Stimulated activated CD4-positive, alpha-beta T cell treated with anti-CD3 and anti-CD28 coated beads, Interleukin-2, amount 100 ng/mL, for 4 hours (primary cell): ENCODE measurements around the gene SPCS3.
A peak's percentile ranks its signal among the peaks of the same experiment; 100 is the strongest.
"Not testable (repeated sequence)": the region's sequence is repeated elsewhere in the genome, so short reads cannot be mapped to it uniquely, and the experiment has no call there.

Experiments
- DNase-seq: peaks from one replicate; pipeline ENCODE4 v3.0.0-alpha.2; 2020; ENCODE audit warnings: low read depth

SPCS3 gene

DNA sequence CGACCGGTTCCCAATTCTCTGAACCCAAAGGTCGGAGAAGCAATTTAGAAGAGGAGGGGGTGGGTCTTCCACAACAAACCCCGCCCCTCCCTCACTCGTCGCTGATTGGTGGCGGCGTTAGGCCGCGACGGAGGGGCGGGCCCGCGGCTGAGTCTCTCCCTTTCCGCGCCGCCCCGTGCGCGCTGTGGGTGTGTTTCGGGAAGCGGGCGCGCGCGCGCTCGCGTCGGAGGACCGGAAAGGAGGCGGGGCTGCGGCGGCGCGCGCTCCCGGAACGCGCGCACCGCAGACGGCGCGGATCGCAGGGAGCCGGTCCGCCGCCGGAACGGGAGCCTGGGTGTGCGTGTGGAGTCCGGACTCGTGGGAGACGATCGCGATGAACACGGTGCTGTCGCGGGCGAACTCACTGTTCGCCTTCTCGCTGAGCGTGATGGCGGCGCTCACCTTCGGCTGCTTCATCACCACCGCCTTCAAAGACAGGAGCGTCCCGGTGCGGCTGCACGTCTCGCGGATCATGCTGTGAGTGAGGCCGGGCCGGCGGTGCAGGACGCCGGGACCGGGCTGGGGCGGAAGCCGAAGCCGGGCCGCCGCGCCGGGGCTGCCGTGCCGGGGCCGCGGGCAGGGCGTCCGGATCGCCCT lies at the start of gene SPCS3:
TSS of gene SPCS3 (plus strand) at position 263 of the 636 bp plus-strand sequence. CDS start at position 374, 111 bp downstream.
- peak; percentile 94 for DNase-seq

DNA sequence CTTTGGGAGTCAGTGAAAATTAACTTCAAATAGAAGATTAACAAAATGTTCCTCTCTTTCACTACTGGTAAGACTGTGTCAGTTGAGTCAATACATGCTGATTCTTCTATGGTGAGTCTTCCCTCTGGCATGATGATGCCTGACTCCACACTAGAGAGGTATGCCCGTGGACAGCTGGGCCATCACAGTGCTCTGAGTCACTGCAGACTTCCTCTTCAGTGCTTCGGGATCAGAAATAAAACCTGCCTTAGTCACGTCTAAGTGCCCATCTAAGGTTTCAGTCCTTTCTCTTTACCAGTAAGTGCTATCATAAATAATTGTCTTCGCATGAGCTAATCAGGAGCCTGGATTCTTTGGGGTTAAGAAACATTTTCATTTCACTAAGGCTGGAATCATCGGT lies 49.1 kb upstream of the SPCS3 start:
- DNase-seq, result no peak

DNA sequence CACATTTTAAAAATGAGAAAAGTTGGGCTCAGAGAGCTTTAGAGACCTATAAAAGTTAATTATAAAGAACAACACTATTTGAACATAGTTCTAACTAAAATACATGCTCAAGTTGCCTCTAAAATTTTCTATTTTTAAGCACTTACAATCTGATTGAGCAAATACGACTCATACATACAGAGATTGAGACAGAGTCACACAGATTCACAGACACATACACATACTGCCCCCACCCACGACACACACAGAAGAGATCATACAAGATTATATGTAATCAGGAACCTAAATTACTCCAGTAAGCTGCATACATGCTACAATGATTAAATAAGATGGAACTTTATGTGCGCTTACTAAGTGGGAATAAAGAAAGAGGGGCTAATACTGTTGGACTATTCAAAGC lies 48.0 kb upstream of the SPCS3 start:
- DNase-seq, result no peak

DNA sequence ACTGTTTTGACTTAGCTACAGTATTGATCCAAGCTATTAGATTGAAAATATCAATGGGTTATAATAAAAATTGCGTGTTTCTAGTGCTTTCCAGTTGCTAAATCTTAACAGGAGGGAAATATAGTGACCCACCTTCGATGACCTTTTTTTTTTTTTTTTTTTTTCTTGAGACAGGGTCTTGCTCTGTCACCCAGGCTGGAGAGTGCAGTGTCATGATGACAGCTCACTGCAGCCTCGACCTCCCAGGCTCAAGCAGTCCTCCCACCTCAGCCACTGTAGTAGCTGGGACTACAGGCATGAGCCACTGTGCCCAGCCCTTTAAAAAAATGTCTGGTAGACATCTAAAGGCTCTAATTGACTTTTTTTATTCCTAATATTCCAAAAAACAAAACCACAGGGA lies 47.0 kb upstream of the SPCS3 start:
- no peak for DNase-seq

DNA sequence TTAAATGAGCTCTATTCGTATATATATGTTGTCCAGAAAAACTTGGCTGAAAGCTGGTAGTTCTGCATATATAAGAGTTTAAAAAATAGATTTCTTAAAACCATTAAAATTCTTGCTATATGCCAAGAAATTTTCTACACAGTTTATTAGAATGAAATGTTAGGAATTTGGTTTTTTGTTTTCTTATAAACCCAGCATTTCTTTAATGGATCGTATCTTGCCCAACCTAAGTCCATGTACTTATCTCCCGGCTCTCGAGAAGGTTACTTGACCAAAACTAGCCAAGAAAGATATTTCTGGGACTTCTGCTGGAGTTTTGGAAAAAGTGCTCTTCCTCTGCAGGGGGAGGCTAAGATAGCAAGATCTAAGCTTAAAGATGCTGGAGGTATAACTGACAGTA lies 46.0 kb upstream of the SPCS3 start:
- DNase-seq, result no peak

DNA sequence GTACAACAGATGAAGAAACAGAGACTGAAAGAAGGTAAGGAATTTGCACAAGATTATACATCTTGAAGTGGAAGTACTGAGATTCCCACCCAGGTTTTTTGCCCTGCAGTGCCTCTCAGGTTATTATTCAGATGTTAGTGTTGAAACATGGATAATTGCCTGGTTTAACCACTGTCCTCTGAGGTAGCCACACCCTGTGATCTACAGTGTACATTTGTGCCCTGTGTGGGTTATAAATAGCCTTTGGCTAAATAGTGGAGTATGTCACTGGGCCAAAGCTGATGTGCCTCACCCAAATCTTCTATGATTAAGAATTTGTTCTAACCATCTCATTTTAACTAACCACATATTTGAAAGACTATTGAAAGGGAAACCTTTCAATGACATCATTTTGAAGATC lies 45.3 kb upstream of the SPCS3 start:
- DNase-seq, result no peak

DNA sequence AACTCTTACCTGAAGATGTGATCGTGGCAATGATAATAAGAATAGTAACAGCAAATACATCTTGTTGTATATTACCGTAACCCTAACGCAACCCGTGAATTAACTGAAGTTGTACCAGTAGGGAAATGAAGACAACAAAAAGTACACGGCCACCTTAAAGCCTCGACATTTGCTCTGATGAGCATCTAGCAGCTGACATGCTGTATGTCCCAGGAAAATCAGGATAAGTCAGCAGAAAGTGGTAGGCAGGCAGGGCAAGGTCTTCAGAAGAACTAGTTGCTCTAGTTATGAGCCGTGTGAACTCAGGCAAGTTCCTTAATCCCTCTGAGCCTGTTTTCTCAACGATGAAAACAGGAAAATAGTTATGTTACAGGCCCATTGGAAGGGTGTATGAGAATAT lies 43.1 kb upstream of the SPCS3 start:
- no peak for DNase-seq

DNA sequence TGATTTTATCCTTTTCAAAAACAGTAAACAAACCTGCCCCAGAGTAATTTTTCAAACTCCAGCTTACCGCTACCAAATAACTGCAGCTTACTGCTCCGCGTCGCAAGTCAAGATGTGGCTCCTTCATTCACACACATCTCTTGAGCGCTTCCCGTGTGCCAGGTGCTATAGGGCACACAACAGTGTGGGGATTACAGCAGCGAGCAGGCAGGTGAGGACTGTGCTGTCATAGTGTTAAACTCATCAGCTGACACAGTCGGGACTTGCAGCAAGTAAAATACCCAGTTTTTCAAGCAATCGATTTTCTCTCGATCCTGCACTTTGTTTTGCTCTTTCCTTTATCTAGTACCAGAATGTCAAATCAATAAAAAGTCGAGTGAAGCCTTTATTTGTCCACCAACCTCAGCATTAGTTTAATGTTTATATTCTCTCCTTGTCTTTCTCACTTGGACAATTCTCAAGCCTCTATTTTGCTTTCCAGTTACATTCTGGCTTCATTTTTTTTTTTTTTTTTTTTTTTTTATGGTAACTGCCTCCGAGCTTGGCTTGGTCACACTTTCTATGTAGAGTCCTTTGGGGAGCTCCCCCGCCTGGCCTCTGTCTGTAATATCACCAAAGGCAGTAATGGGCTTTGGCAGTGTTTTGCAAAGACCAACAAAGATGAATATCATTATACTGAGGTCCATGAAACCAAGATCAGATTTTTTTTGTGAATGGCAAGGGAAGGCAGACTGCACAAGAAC lies 42.4 kb upstream of the SPCS3 start:
- DNase-seq, result no peak

DNA sequence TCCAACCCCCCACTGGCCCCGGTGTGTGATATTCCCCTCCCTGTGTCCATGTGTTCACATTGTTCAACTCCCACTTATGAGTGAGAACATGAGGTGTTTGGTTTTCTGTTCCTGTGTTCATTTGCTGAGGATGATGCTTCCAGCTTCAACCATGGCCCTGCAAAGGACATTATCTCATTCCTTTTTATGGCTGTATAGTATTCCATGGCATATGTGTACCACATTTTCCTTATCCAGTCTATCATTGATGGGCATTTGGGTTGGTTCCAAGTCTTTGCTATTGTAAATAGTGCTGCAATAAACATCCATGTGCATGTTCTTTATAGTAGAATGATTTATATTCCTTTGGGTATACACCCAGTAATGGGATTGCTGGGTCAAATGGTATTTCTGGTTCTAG lies 40.2 kb upstream of the SPCS3 start:
- DNase-seq, result not testable (repeated sequence)

DNA sequence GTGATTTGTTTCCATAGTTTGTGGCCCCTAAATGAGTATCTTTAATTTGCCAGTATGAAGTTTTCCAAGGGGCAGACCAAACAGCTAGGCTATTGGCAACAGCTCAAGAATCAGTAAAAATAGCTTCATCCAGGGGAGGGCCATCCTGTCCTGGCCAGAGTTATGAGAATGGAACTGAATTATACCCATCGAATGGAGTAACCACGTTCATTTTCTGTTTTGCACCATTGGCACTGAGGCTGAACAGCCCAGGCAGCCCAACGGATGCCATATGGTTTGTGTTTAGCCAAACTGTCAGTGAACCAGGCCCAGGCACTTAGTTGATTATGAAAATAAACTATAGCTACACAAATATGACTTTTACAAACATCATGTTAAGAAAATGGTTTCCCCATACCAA lies 33.0 kb upstream of the SPCS3 start:
- DNase-seq, result no peak

DNA sequence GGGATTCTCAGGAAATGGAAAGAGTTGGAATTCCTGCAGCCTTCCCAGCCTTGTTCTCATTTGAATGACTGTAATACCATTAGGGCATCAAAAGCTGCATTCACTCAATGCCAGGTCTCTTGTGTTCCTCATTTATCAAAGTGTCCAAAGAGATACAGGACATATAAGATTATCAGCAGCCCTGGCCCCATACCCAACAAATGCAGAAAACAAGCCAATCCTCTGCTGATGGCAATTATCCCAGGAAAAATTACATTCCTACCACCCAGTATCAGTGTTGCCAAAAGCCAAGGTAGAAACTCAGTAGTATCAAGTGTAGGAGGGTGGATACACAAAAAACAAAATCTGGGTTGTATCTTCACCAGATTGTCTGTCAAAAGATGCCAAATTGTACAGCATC lies 32.2 kb upstream of the SPCS3 start:
- no peak for DNase-seq

DNA sequence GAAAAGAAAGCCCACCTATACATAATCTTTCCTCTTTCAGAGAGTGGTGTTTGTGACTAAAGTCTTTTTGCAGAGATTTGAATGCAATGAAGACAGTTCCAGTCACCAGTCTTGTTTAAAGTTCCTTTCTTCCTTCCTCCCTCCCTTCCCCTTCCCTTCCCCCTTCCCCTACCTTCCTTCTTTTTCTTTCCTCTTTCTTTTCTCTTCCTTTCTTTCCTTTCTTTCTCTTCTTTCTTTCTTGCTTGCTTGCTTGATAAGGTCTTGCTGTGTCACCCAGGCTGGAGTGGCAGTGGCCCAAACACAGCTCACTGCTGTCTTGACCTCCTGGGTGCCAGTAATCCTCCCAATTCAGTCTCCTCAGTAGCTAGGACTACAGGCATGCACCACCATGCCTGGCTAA lies 31.7 kb upstream of the SPCS3 start:
- DNase-seq, result no peak

DNA sequence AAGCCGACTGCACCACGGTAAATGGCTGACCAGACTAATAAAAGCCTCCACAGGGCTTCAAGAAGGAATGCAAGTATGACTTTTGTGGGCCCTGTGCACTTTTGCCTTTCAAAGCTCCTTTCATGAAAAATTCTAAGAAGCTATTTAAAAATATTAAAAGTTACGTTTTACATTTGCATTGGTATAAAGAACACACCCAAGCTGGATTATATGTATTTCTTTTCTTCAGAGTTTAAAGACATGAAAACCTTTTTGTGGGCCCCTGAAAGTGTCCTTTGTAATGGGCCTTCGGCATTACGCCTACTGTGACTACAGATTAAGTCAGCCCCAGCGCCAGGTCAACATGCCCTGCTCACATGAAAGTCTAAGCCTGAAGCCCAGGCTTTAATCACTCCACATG lies 30.2 kb upstream of the SPCS3 start:
- no peak for DNase-seq

DNA sequence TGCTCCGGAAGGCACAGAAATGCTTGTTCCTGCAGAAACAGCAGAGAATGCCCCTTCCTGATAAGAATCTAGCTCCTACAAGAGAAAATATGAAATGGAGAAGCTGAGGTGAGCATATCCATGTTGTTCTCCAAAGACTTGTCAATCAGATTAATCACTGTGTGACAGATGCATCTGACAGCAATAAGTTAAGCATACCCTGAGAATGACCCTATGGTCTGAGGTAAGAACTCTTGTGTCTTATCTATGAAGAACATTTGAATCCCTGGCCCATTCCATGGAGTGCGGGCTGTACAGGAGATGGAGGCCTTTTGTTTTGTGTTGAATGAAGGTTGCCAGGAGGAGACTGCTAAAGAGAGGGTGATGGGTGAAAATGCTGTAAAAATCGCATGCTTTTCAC lies 29.2 kb upstream of the SPCS3 start:
- no peak for DNase-seq

DNA sequence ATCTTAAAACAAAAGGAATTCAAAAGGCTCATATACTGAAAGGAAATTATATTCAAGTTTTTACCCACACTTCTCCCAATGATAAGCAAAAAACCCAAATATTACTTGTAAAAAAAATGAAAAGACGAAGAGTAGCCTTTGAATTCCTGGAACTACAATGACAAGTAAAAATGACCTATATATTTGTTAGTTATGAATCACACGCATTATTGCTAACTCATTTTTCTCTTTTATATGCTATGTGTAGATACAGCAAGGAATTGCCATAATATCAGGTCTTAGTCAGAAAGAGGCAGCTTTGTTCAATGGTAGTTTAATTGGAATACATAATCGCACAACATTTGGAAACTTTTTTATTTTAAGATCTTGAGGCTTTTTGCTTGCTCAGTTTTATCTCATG lies 28.0 kb upstream of the SPCS3 start:
- DNase-seq, result no peak

DNA sequence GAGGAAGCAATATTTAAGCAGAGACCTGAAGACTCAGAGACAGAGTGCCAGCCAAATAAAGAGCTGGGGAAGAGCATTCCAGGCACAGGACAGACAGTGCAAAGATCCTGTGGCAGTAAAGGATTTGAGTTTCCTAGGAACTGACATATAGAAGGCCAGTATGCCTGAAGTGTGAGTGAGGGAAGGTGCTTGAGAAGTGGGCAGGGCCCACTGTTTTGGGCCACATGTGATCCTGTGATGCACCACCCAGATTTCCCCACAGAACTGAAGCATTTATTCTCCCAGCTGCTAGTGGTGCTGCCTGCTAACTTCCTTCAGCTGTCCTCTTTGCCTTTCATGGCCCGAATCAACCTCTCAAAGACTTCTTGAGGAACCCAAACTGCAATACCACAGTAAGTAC lies 26.8 kb upstream of the SPCS3 start:
- no peak for DNase-seq

DNA sequence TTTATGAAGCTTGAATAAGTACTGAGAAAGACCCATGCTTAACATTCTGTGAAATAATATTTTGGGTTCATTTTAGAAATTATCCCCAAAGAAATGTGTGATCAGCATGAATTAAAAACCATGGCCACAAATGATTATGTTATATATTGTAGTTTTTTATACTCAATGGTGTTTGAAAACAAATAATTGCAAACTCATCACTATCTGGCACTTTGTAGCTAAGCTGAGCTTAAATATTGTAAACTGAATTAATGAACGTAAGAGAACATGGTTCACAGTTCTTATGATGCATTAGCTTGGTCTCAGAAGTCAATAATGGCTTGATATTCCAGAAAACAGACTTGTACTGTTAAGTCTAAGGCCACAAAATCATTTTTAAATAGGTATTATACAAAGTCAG lies 26.1 kb upstream of the SPCS3 start:
- no peak for DNase-seq

DNA sequence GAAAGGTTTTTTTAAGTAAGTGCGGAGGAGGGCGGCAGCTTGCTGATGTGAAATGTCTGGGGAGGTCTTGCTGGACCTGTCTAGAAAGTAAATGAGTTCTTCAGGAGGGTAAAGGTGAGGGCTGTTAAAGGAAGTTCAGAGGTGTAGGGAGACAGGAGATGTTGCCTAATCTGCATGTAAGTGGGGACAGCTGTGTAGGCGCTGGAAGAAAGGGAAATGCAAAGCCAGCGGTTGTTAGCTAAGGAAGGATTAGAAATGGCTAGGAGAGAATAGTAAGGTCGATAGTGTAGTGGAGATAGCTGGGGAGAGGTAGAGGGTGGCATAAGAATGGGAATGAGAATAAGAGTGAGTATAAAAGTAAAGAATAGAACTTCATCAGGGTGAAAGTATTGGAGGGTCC lies 23.9 kb upstream of the SPCS3 start:
- DNase-seq, result not testable (repeated sequence)

DNA sequence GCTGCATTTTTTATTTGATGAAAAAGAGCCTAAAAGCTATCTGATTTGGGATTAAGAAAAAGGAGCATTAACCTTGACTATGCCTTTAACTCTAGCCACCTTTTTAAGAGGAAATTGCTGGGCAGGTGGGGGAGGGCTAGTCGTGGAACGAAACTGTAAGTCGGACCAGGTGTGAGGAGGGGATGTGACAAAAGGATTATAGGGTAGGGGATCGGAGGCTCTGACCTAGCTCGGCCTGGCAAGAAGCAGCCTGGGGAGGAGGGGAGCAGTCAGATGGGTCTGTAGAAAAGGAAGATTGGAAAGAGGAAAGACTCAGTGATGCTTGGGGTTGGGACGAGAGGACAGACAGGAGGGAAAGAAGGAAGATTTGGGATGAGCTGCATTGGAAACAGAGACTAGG lies 21.1 kb upstream of the SPCS3 start:
- no peak for DNase-seq

DNA sequence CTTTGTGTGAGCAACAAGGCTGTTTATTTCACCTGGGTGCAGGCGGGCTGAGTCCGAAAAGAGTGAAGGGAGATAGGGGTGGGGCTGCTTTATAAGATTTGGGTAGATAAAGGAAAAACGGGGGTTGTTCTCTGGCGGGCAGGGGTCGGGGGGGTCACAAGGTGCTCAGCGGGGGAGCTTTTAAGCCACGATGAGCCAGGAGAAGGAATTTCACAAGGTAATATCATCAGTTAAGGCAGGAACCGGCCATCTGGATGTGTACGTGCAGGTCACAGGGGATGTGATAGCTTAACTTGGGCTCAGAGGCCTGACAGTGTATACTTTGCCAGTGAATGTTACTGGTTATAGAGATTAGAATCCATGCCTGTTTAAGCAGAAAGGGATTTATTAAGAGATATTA lies 19.7 kb upstream of the SPCS3 start:
- no peak for DNase-seq

DNA sequence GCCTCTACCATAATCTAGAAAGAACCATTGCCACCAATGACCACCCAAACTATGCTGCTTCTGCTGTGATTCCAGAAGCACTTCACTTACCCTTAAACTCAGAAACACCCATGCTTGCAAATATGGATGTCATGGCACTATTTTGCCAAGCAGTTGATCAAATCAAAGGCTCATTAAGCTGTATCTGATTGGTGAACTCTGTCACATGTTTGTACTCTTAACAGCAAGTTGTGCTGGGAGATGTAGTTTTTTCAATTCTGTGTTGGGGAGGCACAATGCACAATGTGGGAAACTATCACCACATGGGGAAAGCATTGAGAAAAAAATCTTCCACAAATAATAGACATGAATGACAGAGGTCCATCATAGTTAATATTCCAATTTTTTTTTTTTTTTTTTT lies 19.2 kb upstream of the SPCS3 start:
- no peak for DNase-seq

DNA sequence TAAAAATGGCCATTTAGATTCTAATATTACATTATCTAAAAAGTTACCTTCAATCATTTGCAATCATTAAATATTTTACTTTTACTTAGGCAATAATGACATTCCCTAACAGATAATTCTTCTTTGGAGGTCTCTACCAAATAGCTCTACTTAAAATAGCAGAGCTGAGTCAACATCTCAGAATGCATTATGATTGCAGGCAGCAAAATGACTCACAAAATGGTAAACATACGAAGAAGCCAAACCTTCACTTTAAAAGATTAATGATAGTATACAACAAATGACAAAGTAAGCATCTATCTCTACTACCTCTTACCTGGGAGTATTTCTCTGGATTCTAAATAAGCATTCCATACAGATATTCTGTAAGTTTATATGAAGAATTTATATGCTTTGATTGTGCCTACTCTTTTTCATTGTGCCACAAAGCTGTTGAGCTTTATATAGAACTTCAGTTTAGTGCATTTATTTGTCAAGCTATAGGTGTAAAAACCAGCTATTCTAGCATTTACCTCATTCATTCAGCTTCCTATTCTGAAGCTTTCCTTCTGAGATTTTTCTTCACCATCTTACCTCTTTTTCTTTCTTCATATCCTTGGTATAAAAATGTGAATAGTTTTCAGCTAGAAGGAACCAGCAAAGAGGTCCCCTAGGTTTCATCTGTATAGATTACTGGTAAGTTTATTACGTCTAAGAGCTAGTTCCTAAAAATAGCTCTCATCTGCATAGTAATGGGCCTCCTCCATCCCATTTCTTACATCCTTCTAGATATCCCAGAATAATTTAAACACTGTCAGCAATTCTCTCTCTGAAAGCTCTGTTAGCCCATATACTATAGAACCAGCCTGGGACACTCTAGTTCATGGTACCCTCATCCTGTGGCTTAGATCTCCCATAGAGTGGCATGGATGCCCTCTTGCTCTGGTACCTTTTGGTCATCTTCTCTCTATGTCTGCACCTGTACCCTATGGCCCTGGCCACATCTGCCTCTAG lies 17.2 kb upstream of the SPCS3 start:
- DNase-seq, result no peak

DNA sequence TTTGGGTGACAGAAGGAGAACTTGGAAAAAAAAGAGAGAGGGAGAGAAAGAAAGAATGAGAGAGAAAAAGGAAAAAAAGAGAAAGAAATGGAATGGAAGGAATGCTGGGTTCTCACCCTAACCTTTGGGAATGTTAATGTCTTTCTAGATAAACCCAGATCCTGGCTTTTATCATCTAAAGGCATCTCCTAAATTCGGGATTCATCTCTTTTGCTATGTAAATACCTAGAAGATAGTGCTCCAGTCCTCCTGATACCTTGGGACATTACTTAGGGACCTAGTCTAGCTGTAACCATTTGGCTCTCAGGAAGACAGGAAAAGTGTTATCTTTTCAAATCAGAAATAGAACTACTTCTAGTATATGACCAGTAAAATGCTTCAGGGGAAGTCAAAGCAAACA lies 15.8 kb upstream of the SPCS3 start:
- no peak for DNase-seq
